GM18858 (cell line): ENCODE results near the gene ACIN1.

ENCODE experiments used
- ATAC-seq: cut with Tn5 transposase; IDR thresholded peaks from one replicate; pipeline ENCODE4 v1.9.1; 2021; ENCODE audit not compliant: unreplicated experiment

ACIN1 gene

GRCh38 chr14:23060536-23061260 is 34.2 kb downstream of the ACIN1 start:
- ATAC-seq, result no peak

GRCh38 chr14:23058654-23059504 is 36.1 kb downstream of the ACIN1 start:
- no peak for ATAC-seq

GRCh38 chr14:23057757-23058653 is 36.9 kb downstream of the ACIN1 start:
- peak; percentile 50 for ATAC-seq

GRCh38 chr14:23056956-23057756 is 37.8 kb downstream of the ACIN1 start, which contains the start of gene CDH24:
TSS of gene CDH24 (minus strand) at chr14:23057520. CDS start at chr14:23055733, 1,787 bp downstream.
- no peak for ATAC-seq

GRCh38 chr14:23056145-23056955 is 38.6 kb downstream of the ACIN1 start:
- ATAC-seq, result no peak

- no peak for ATAC-seq
Observed at GRCh38 chr14:23055621-23056144, 39.3 kb downstream of the ACIN1 start.

GRCh38 chr14:23055147-23055550 is 39.8 kb downstream of the ACIN1 start:
- no peak for ATAC-seq

GRCh38 chr14:23054000-23054811 is 40.7 kb downstream of the ACIN1 start:
- ATAC-seq, result no peak

- no peak for ATAC-seq
Observed at GRCh38 chr14:23053426-23053825, 41.5 kb downstream of the ACIN1 start.

GRCh38 chr14:23052671-23053070 is 42.3 kb downstream of the ACIN1 start:
- ATAC-seq, result no peak

GRCh38 chr14:23052182-23052623 is 42.7 kb downstream of the ACIN1 start:
- ATAC-seq, result no peak

GRCh38 chr14:23051141-23052057 is 43.5 kb downstream of the ACIN1 start:
- ATAC-seq, result no peak

- ATAC-seq, result no peak
Observed at GRCh38 chr14:23049011-23049410, 45.9 kb downstream of the ACIN1 start.

GRCh38 chr14:23047751-23048693 is 46.9 kb downstream of the ACIN1 start:
- ATAC-seq, result no peak

GRCh38 chr14:23047034-23047634 is 47.8 kb downstream of the ACIN1 start:
- ATAC-seq, result no peak
